AG10803 (cell line): ENCODE measurements around the gene HSDL2.

Experiments
- DNase-seq: peaks from one replicate; pipeline ENCODE4 v3.0.0; 2010; ENCODE audit warnings: low read depth
- H3K4me3 ChIP-seq: 2 replicates; pipeline ENCODE4 v1.5.1; 2011; ENCODE audit warnings: mild to moderate bottlenecking, low read length, control low read depth
- CTCF ChIP-seq: conservative IDR thresholded peaks from 2 replicates; pipeline ENCODE4 v1.5.1; 2011; ENCODE audit warnings: mild to moderate bottlenecking, low read length, control low read depth, inconsistent platforms

The HSDL2 gene

GRCh38 chr9:112484607-112485006 is 104.7 kb downstream of the HSDL2 start:
- DNase-seq = no peak
- TF ChIP-seq CTCF = no peak
- no peak overlapping the region for H3K4me3 ChIP-seq

- no peak for TF ChIP-seq CTCF
- no peak for DNase-seq
- peak overlapping the region; percentile 85; the same call in 1 of the 2 replicates for H3K4me3 ChIP-seq
Observed at GRCh38 chr9:112485574-112485973, 105.7 kb downstream of the HSDL2 start.

- peak; percentile 74 for DNase-seq
- no peak for TF ChIP-seq CTCF
- peak within 1 kb of the TSS; percentile 85 for H3K4me3 ChIP-seq
Observed at GRCh38 chr9:112486221-112487007, 106.5 kb downstream of the HSDL2 start, which contains the start of gene KIAA1958. KIAA1958 (plus strand) TSS chr9:112486827; CDS start chr9:112574081, 87,254 bp downstream.

GRCh38 chr9:112487008-112487798 is 107.3 kb downstream of the HSDL2 start:
- peak overlapping the region; percentile 77 for H3K4me3 ChIP-seq
- TF ChIP-seq CTCF = no peak
- peak; percentile 42 for DNase-seq

- 0 out of 2 replicates have a peak, but pooled peaks have one; percentile 3 for TF ChIP-seq CTCF
- peak overlapping the region; percentile 77 for H3K4me3 ChIP-seq
- peak; percentile 15 for DNase-seq
Observed at GRCh38 chr9:112487799-112488340, 108.0 kb downstream of the HSDL2 start.

GRCh38 chr9:112489039-112489546 is 109.2 kb downstream of the HSDL2 start:
- DNase-seq = no peak
- TF ChIP-seq CTCF = no peak
- H3K4me3 ChIP-seq = no peak overlapping the region
